ENCODE data around the gene LNX1. TPM values are rescaled to one million over a fixed set of nuclear protein-coding genes. Genes with fewer than 3 reads are reported as not detected.

Gene LNX1
- total and polyA plus RNA-seq, 2 of the 8 experiments (the other 6 are each of a cell fraction or from before 2014, with no cell fraction given): 2.7 to 3.8 TPM

DNA sequence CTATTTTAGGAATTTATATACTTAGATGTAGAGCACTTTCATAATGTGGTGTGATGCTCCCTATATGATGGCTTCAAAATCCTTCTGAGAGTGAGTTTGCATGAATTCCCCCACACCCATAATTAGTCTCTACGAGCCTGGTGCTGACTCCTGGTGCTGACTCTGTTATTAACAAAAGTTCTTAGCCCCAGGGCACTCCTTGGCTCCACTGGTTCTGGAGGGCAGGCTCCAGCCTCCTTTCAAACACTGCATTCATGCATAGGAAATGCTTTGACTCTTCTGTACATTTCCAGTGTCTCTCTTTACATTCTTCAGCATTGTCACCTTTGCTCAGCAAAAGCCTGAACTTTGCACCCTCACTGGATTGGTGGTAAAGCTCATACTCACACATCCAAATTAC, 64.0 kb downstream of the LNX1 start (continued):
- TF ChIP-seq RNF2 (IDR thresholded peaks at IDR 0.05; ENCODE audit: borderline replicate concordance, low read depth, low read length, missing control alignments, poor library complexity, severe bottlenecking) (no peak), POLR2AphosphoS5 (IDR thresholded peaks at IDR 0.05; ENCODE audit: low read depth, low read length) (no peak), BACH1 (IDR thresholded peaks at IDR 0.05; ENCODE audit: low read length) (no peak), CHD1 (IDR thresholded peaks at IDR 0.05; ENCODE audit: low read depth, low read length) (no peak), CHD2 (IDR thresholded peaks at IDR 0.05; ENCODE audit: low read length) (no peak), TBP (IDR thresholded peaks at IDR 0.05; ENCODE audit: low read depth, low read length) (no peak), CTBP2 (IDR thresholded peaks at IDR 0.05; ENCODE audit: borderline replicate concordance, insufficient read depth, insufficient read length, low read length) (no peak)

All from H1 (cell line).